ENCODE data around the gene PAPLN. TPM values are rescaled to one million over a fixed set of nuclear protein-coding genes. Genes with fewer than 3 reads are reported as not detected.

PAPLN gene, protein sequence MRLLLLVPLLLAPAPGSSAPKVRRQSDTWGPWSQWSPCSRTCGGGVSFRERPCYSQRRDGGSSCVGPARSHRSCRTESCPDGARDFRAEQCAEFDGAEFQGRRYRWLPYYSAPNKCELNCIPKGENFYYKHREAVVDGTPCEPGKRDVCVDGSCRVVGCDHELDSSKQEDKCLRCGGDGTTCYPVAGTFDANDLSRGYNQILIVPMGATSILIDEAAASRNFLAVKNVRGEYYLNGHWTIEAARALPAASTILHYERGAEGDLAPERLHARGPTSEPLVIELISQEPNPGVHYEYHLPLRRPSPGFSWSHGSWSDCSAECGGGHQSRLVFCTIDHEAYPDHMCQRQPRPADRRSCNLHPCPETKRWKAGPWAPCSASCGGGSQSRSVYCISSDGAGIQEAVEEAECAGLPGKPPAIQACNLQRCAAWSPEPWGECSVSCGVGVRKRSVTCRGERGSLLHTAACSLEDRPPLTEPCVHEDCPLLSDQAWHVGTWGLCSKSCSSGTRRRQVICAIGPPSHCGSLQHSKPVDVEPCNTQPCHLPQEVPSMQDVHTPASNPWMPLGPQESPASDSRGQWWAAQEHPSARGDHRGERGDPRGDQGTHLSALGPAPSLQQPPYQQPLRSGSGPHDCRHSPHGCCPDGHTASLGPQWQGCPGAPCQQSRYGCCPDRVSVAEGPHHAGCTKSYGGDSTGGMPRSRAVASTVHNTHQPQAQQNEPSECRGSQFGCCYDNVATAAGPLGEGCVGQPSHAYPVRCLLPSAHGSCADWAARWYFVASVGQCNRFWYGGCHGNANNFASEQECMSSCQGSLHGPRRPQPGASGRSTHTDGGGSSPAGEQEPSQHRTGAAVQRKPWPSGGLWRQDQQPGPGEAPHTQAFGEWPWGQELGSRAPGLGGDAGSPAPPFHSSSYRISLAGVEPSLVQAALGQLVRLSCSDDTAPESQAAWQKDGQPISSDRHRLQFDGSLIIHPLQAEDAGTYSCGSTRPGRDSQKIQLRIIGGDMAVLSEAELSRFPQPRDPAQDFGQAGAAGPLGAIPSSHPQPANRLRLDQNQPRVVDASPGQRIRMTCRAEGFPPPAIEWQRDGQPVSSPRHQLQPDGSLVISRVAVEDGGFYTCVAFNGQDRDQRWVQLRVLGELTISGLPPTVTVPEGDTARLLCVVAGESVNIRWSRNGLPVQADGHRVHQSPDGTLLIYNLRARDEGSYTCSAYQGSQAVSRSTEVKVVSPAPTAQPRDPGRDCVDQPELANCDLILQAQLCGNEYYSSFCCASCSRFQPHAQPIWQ
- 1.7 and 4.6 TPM in 2 replicates for total RNA-seq

GRCh38 chr14:73237219-73237785, at the start of gene PAPLN:
PAPLN (plus strand) TSS chr14:73237506; CDS start chr14:73239779, 2,273 bp downstream.

Other genes with a start within 250 kb of the PAPLN start
- gene ZFYVE1, start 210.4 kb upstream of the PAPLN start, total RNA-seq, result 20.0 and 26.2 TPM in 2 replicates
- gene RBM25, start 179.0 kb upstream of the PAPLN start, total RNA-seq, result 20.8 and 29.0 TPM in 2 replicates
- gene PSEN1, start 101.0 kb upstream of the PAPLN start, total RNA-seq, result 37.8 and 45.5 TPM in 2 replicates
- 18.0 and 20.1 TPM in 2 replicates for gene NUMB, start 221.0 kb downstream of the PAPLN start, total RNA-seq